GM12878 (cell line): Measurements from ENCODE around the gene KRTAP5-3. TPM values are rescaled to one million over a fixed set of nuclear protein-coding genes. Genes with fewer than 3 reads are reported as not detected.

ENCODE experiments used
- ATAC-seq: fragments of 200-7000 bp; cut with Tn5 transposase; 3 replicates; pipeline ENCODE4 v1.9.1; 2020; ENCODE audit warnings: mild to moderate bottlenecking, moderate library complexity
- BruUV-seq: library from RNA; stranded (reverse); fragments of 400-500 nt; replicated peaks from 2 replicates; lab custom pipeline; 2021; lab: Mats Ljungman, UMichigan
- CTCF ChIA-PET: fragments of 300-600 bp; sonication (Branson Sonifier 250); formaldehyde crosslinking; extraction: SDS; loops from one replicate; lab custom pipeline; 2021; ENCODE audit warnings: inconsistent platforms; lab: Yijun Ruan, JAX
- POLR2A ChIA-PET: fragments of 350-600 bp; formaldehyde crosslinking; extraction: SDS; loops from one replicate; lab custom pipeline; 2021; ENCODE audit warnings: inconsistent platforms; lab: Charles Lee
- RAD21 ChIA-PET: fragments of 300-600 bp; sonication (Branson Sonifier 250); formaldehyde crosslinking; loops from one replicate; lab custom pipeline; 2023; ENCODE audit warnings: antibody characterized with exemption; ENCODE audit not compliant: unreplicated experiment; lab: Charles Lee
- SMC1A ChIA-PET: fragments of 300-600 bp; sonication (Branson Sonifier 250); formaldehyde crosslinking; loops from one replicate; lab custom pipeline; 2023; ENCODE audit not compliant: unreplicated experiment, uncharacterized antibody; lab: Charles Lee
- DNase-seq: peaks from one replicate; pipeline ENCODE4 v3.0.0-alpha.2; 2011; ENCODE audit warnings: low read depth, low spot score
- FAIRE-seq: peaks from 3 replicates; lab custom pipeline; 2011; peaks lifted over from hg19 to GRCh38; lab: Jason Lieb, UNC
- H2AFZ ChIP-seq: 2 replicates; pipeline ENCODE4 v1.6.0; 2011; ENCODE audit warnings: low read depth, low read length, control low read depth; ENCODE audit not compliant: control insufficient read depth
- H3K27ac ChIP-seq: 2 replicates; pipeline ENCODE4 v1.5.1; 2011; ENCODE audit warnings: control low read depth; ENCODE audit not compliant: control insufficient read depth, insufficient read depth
- H3K27me3 ChIP-seq, 2 experiments: replicated peaks in 1 of 2; 2 replicates each; pipeline versions ENCODE4 v1.6.0 to v1.6.1; 2011; ENCODE audit warnings: low read length in 1 of 2; ENCODE audit not compliant: control insufficient read depth in 2 of 2, insufficient read depth in 2 of 2
- H3K36me3 ChIP-seq, 2 experiments: 2 replicates each; pipeline ENCODE4 v1.5.1; 2011; ENCODE audit warnings: low read length in 1 of 2; ENCODE audit not compliant: control insufficient read depth in 2 of 2, insufficient read depth in 2 of 2
- H3K4me1 ChIP-seq: 2 replicates; pipeline ENCODE4 v1.6.1; 2011; ENCODE audit warnings: mild to moderate bottlenecking, low read length, moderate library complexity, mixed read lengths; ENCODE audit not compliant: control insufficient read depth, insufficient read depth
- H3K4me2 ChIP-seq: 2 replicates; pipeline ENCODE4 v1.6.0; 2011; ENCODE audit warnings: control low read depth; ENCODE audit not compliant: control insufficient read depth, insufficient read depth
- H3K4me3 ChIP-seq: fragments of 200-600 bp; sonication (generic); 2 replicates; pipeline ENCODE4 v1.5.1; 2016
- H3K79me2 ChIP-seq: 2 replicates; pipeline ENCODE4 v1.6.0; 2011; ENCODE audit warnings: low read length; ENCODE audit not compliant: control insufficient read depth, insufficient read depth
- H3K9ac ChIP-seq: 2 replicates; pipeline ENCODE4 v1.8.0; 2011; ENCODE audit warnings: low read length, control low read depth, mixed read lengths; ENCODE audit not compliant: control insufficient read depth, insufficient read depth
- H3K9me3 ChIP-seq: replicated peaks from 3 replicates; pipeline ENCODE4 v1.5.1; 2011; ENCODE audit warnings: mild to moderate bottlenecking, low read length; ENCODE audit not compliant: control insufficient read depth, insufficient read depth
- H4K20me1 ChIP-seq: 2 replicates; pipeline ENCODE4 v1.6.0; 2011; ENCODE audit not compliant: control insufficient read depth, insufficient read depth
- ATF3 ChIP-seq: IDR thresholded peaks from 2 replicates; pipeline ENCODE4 v1.6.1; 2011; ENCODE audit warnings: low read depth, mild to moderate bottlenecking, low read length, moderate library complexity, borderline replicate concordance; ENCODE audit errors: extremely low read depth
- CHD2 ChIP-seq: IDR thresholded peaks from 2 replicates; pipeline ENCODE4 v1.6.1; 2011; ENCODE audit warnings: low read depth, low read length, improper control_type of control experiment, borderline replicate concordance
- KLF5 ChIP-seq: fragments of 450-650 bp; IDR thresholded peaks from 2 replicates; pipeline ENCODE4 v1.6.1; 2014; ENCODE audit warnings: mild to moderate bottlenecking; ENCODE audit not compliant: partially characterized antibody
- PAX8 ChIP-seq: fragments of 450-650 bp; IDR thresholded peaks from 2 replicates; pipeline ENCODE4 v1.6.1; 2017; ENCODE audit warnings: mild to moderate bottlenecking, moderate library complexity
- POLR2AphosphoS5 ChIP-seq: IDR thresholded peaks from 2 replicates; pipeline ENCODE4 v1.6.1; 2011; ENCODE audit warnings: mild to moderate bottlenecking, low read length, inconsistent platforms
- RB1 ChIP-seq: fragments of 450-650 bp; formaldehyde crosslinking; IDR thresholded peaks from 2 replicates; pipeline ENCODE4 v1.6.1; 2017; ENCODE audit warnings: mild to moderate bottlenecking, borderline replicate concordance
- RBBP5 ChIP-seq: fragments of 200-600 bp; sonication (generic); conservative IDR thresholded peaks from 2 replicates; pipeline ENCODE4 v1.6.1; 2016
- SMC3 ChIP-seq: IDR thresholded peaks from 2 replicates; pipeline ENCODE4 v1.6.1; 2011; ENCODE audit warnings: low read length, improper control_type of control experiment, borderline replicate concordance
- WGBS: methylation state at CpG from one replicate; pipeline ENCODE4 v1.1.6; 2016; ENCODE audit warnings: low lambda C conversion rate; ENCODE audit not compliant: insufficient replicate concordance, insufficient coverage; ENCODE audit errors: missing lambda C conversion rate; 5-methylcytosine and 5-hydroxymethylcytosine counted together
- in situ Hi-C: fragments of 300-500 bp; cut with MboI; formaldehyde crosslinking; loops from 9 replicates; pipeline ENCODE4 v1.14.3; 2018; ENCODE audit warnings: mixed read lengths
- intact Hi-C: fragments of 100-400 bp; cut with micrococcal nuclease; formaldehyde crosslinking; loops from one replicate; pipeline ENCODE4 v1.14.2; 2022; ENCODE audit not compliant: unreplicated experiment
- polyA plus RNA-seq, 11 experiments: library from polyadenylated mRNA; depleted of rRNA in 4 of 11; unstranded in 6 of 11; stranded (reverse) in 5 of 11; fragments of >200 nt; fragmentation: Nextera tagmentation in 4 of 11; fragmentation: Illumina TruSeq in 1 of 11; extraction: Ambion mirVana in 4 of 11; extraction: Trizol in 1 of 11; gene quantifications; 1 replicate in 1 of 11; 2 replicates in 10 of 11; pipeline versions ENCODE4 v1.2.1 to v1.2.3, GENCODE V29; 2011 to 2016; ENCODE audit warnings: inconsistent platforms in 2 of 11, missing spikeins in 2 of 11, low read depth in 1 of 11
- total RNA-seq, 4 experiments: library from RNA; depleted of rRNA in 3 of 4; stranded (reverse); fragments of >200 nt in 3 of 4; fragmentation: Illumina TruSeq in 1 of 4; extraction: Trizol in 1 of 4; gene quantifications; 2 replicates each; pipeline versions ENCODE4 v1.2.1 to v1.2.3, GENCODE V29; 2013 to 2021
- TF ChIP-seq, protein P1 (sequence below): fragments of 150-350 bp; IDR thresholded peaks from 2 replicates; pipeline ENCODE4 v1.6.1; 2016; ENCODE audit warnings: low read depth, low read length
- TF ChIP-seq, protein P2 (sequence below): fragments of 450-650 bp; IDR thresholded peaks from 2 replicates; pipeline ENCODE4 v1.6.1; 2014; ENCODE audit warnings: mild to moderate bottlenecking
- TF ChIP-seq, protein P3 (sequence below): fragments of 450-650 bp; IDR thresholded peaks from 2 replicates; pipeline ENCODE4 v1.6.1; 2017; ENCODE audit warnings: low read depth, mild to moderate bottlenecking, moderate library complexity
- TF ChIP-seq, protein P4 (sequence below): fragments of 450-650 bp; IDR thresholded peaks from 2 replicates; pipeline ENCODE4 v1.6.1; 2017; ENCODE audit warnings: mild to moderate bottlenecking, low read depth, inconsistent platforms; ENCODE audit not compliant: poor library complexity, severe bottlenecking

Gene KRTAP5-3
- total and polyA plus RNA-seq, 10 of the 15 experiments (the other 5 are each of a cell fraction or from before 2014, with no cell fraction given), result not detected

DNA sequence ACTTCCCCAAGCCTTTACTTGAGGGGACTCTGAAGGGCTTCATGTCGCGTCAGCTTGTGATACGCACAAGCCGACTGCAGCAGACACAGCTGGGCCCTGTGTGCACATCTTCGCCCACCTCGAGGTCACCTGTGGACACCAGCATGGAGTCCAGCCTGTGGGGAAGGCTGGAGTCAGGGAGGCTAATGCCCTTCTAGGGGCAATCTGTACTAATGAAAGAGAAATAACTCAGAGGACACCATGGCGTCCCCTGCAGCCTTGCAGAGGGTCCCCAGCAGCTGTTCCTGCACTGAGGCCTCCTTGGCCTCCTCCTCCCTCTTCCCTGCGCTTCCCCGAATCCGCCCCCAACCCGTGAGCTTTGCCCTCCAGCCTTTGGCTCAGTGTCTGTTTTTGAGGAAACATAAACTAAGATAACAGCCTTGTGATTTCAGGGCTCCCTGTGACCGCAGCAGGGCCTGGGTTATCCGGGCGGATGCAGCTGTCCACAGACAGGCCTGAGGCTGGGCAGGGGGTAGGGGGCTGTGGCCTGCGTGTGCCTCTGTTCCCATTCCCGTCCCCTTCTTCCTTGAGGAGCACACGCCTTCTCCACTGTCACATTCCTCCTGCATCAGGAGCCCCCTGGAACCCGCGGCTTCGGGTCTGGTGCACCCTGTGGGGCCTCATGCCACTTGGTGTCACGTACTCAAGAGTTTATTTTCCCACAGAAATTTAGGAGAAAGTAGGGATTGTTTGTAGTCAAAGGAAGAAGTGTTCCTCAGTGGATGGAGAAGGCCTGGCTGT lies 46.3 kb upstream of the KRTAP5-3 start:
- H3K4me1 ChIP-seq, result no peaks in the 10 kb centered on the region
- POLR2A ChIA-PET, result no interaction called here
- in situ Hi-C loops, result no loop called here
- no TSS peak for BruUV-seq
- H3K9ac ChIP-seq, result no peak overlapping the region
- TF ChIP-seq KLF5 (no peak), SMC3 (no peak), RBBP5 (no peak), RB1 (no peak), ATF3 (no peak), CHD2 (no peak), POLR2AphosphoS5 (no peak), PAX8 (no peak)
- TF ChIP-seq, protein P1, sequence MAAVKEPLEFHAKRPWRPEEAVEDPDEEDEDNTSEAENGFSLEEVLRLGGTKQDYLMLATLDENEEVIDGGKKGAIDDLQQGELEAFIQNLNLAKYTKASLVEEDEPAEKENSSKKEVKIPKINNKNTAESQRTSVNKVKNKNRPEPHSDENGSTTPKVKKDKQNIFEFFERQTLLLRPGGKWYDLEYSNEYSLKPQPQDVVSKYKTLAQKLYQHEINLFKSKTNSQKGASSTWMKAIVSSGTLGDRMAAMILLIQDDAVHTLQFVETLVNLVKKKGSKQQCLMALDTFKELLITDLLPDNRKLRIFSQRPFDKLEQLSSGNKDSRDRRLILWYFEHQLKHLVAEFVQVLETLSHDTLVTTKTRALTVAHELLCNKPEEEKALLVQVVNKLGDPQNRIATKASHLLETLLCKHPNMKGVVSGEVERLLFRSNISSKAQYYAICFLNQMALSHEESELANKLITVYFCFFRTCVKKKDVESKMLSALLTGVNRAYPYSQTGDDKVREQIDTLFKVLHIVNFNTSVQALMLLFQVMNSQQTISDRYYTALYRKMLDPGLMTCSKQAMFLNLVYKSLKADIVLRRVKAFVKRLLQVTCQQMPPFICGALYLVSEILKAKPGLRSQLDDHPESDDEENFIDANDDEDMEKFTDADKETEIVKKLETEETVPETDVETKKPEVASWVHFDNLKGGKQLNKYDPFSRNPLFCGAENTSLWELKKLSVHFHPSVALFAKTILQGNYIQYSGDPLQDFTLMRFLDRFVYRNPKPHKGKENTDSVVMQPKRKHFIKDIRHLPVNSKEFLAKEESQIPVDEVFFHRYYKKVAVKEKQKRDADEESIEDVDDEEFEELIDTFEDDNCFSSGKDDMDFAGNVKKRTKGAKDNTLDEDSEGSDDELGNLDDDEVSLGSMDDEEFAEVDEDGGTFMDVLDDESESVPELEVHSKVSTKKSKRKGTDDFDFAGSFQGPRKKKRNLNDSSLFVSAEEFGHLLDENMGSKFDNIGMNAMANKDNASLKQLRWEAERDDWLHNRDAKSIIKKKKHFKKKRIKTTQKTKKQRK, result no peak
- TF ChIP-seq, protein P2, sequence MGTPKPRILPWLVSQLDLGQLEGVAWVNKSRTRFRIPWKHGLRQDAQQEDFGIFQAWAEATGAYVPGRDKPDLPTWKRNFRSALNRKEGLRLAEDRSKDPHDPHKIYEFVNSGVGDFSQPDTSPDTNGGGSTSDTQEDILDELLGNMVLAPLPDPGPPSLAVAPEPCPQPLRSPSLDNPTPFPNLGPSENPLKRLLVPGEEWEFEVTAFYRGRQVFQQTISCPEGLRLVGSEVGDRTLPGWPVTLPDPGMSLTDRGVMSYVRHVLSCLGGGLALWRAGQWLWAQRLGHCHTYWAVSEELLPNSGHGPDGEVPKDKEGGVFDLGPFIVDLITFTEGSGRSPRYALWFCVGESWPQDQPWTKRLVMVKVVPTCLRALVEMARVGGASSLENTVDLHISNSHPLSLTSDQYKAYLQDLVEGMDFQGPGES, result no peak
- TF ChIP-seq, protein P3, sequence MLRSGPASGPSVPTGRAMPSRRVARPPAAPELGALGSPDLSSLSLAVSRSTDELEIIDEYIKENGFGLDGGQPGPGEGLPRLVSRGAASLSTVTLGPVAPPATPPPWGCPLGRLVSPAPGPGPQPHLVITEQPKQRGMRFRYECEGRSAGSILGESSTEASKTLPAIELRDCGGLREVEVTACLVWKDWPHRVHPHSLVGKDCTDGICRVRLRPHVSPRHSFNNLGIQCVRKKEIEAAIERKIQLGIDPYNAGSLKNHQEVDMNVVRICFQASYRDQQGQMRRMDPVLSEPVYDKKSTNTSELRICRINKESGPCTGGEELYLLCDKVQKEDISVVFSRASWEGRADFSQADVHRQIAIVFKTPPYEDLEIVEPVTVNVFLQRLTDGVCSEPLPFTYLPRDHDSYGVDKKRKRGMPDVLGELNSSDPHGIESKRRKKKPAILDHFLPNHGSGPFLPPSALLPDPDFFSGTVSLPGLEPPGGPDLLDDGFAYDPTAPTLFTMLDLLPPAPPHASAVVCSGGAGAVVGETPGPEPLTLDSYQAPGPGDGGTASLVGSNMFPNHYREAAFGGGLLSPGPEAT, result no peak
- TF ChIP-seq, protein P4, sequence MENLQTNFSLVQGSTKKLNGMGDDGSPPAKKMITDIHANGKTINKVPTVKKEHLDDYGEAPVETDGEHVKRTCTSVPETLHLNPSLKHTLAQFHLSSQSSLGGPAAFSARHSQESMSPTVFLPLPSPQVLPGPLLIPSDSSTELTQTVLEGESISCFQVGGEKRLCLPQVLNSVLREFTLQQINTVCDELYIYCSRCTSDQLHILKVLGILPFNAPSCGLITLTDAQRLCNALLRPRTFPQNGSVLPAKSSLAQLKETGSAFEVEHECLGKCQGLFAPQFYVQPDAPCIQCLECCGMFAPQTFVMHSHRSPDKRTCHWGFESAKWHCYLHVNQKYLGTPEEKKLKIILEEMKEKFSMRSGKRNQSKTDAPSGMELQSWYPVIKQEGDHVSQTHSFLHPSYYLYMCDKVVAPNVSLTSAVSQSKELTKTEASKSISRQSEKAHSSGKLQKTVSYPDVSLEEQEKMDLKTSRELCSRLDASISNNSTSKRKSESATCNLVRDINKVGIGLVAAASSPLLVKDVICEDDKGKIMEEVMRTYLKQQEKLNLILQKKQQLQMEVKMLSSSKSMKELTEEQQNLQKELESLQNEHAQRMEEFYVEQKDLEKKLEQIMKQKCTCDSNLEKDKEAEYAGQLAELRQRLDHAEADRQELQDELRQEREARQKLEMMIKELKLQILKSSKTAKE, result no peak
- TF ChIP-seq, all 136 proteins: peak for 0
- FAIRE-seq (no peak), DNase-seq (no peak), ATAC-seq (no peak)
- RAD21 ChIA-PET, result interaction anchor here (2.6 kb wide), 1 partner anchor 497 kb away, joined by 11 read pairs; no protein-coding TSS in a partner anchor
- Histone ChIP-seq H3K4me3 (no peak overlapping the region), H3K9me3 (no peaks in the 10 kb centered on the region), H4K20me1 (no peaks in the 10 kb centered on the region), H3K27ac (no peak overlapping the region), H3K36me3 (no peaks in the 10 kb centered on the region), H3K4me2 (no peak overlapping the region), H2AFZ (no peak overlapping the region), H3K27me3 (peaks cover 0 to 3% of the 10 kb centered on the region in 2 experiments; a peak in 3 of 4 replicates), H3K79me2 (no peaks in the 10 kb centered on the region)
- SMC1A ChIA-PET, result no interaction called here
- CTCF ChIA-PET, result interaction anchor here (2.6 to 3.7 kb wide), 2 partner anchors 177 to 347 kb away, joined by 17 to 56 read pairs; partner anchors contain the start of gene SYT8
- 27% methylated on average over 21 of the region's 21 CpGs for WGBS
- intact Hi-C loops, result loop anchor here (5.0 kb wide), 2 partner anchors 38 to 178 kb away; partner anchors contain the start of gene SYT8
